ENCODE data around the gene HDGFL2.

Gene HDGFL2

GRCh38 chr19:4499855-4500254 lies 27.8 kb downstream of the HDGFL2 start:
- DNase-seq: no peak

- DNase-seq: no peak
Observed at GRCh38 chr19:4500841-4501591, 28.9 kb downstream of the HDGFL2 start.

- DNase-seq: no peak
Observed at GRCh38 chr19:4501691-4502090, 29.6 kb downstream of the HDGFL2 start.

- DNase-seq: no peak
Observed at GRCh38 chr19:4502282-4503131, 30.4 kb downstream of the HDGFL2 start.

- DNase-seq: no peak
Observed at GRCh38 chr19:4503132-4503824, 31.2 kb downstream of the HDGFL2 start.

- DNase-seq: no peak
Observed at GRCh38 chr19:4503825-4504170, 31.7 kb downstream of the HDGFL2 start.

- DNase-seq: no peak
Observed at GRCh38 chr19:4504297-4504701, 32.2 kb downstream of the HDGFL2 start.

- no peak for DNase-seq
Observed at GRCh38 chr19:4504891-4505569, 32.9 kb downstream of the HDGFL2 start.

GRCh38 chr19:4505570-4506448 lies 33.7 kb downstream of the HDGFL2 start:
- DNase-seq: no peak

- DNase-seq: no peak
Observed at GRCh38 chr19:4506449-4507149, 34.5 kb downstream of the HDGFL2 start.

- DNase-seq: no peak
Observed at GRCh38 chr19:4507150-4507452, 35.0 kb downstream of the HDGFL2 start.

- DNase-seq: no peak
Observed at GRCh38 chr19:4507804-4508203, 35.7 kb downstream of the HDGFL2 start.

GRCh38 chr19:4508698-4509097 lies 36.6 kb downstream of the HDGFL2 start:
- no peak for DNase-seq

- DNase-seq: no peak
Observed at GRCh38 chr19:4510435-4511255, 38.5 kb downstream of the HDGFL2 start.

GRCh38 chr19:4511300-4512054 lies 39.4 kb downstream of the HDGFL2 start:
- DNase-seq: no peak

- no peak for DNase-seq
Observed at GRCh38 chr19:4512070-4512469, 40.0 kb downstream of the HDGFL2 start.

GRCh38 chr19:4513248-4513647 lies 41.2 kb downstream of the HDGFL2 start:
- DNase-seq: no peak

- DNase-seq: no peak
Observed at GRCh38 chr19:4515732-4516131, 43.6 kb downstream of the HDGFL2 start.

- no peak for DNase-seq
Observed at GRCh38 chr19:4516199-4516938, 44.3 kb downstream of the HDGFL2 start.
